GM21786 (cell line): Measurements from ENCODE around the gene LPP.

Source experiments
- ATAC-seq: cut with Tn5 transposase; IDR thresholded peaks from one replicate; pipeline ENCODE4 v1.9.1; 2021; ENCODE audit not compliant: unreplicated experiment

Gene LPP

GRCh38 chr3:188841906-188842305 lies 687.9 kb downstream of the LPP start:
- no peak for ATAC-seq

GRCh38 chr3:188842639-188843038 lies 688.7 kb downstream of the LPP start:
- no peak for ATAC-seq

DNA sequence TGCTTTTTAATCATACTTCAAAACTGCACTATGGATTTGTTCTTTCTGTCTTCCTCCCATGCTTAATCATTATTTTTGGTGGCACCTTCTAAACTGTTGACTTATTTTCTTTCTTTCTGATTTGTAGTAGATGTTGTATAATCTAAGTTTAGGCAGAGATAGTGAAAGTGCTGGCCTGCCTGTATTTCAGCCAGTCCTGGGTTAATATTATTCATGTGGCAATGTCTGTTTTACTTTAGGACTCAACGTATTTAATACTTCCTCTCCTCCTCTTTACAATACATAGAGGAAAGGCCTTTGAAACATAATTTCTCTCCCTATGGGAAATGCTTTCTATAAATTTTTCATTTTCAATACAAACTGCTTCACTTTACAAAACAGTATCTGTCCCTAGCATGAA lies 690.1 kb downstream of the LPP start:
- ATAC-seq, result no peak

DNA sequence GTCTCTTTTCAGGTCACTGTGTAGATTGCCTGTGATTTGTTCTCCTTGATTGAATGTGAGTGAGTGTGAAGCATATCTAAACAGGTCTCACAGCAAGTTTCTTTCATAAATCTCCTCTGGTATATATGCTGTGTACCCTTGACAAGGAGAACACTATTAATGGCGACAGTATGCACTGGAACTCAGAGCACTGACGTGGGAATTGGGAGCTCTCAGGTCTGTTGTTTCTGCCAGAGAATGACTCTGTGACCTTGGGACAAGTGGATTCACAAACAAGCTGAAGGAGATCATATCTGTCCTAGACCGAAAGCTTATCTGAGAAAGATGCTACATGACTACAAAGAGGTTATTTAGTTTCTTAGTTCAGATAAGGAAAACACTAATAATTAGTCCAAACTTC lies 691.6 kb downstream of the LPP start:
- no peak for ATAC-seq

DNA sequence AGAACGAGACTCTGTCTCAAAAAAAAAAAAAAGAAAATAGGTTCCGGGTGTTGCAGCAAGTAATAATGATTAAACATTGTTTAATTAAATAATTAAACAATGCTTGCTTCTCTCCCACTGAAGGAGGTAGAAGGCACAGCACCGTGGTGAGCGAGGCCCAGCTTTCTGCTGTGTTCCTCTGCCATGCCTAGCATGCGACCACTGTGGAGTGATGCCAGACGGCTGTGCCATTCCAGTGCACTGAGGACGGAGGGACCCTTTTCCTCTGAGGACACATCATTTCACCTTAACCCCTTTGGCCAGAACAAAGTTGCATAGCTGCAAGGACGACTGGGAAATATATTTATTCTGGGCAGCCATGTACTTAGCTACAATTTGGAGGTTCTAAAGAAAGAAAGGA lies 695.0 kb downstream of the LPP start:
- no peak for ATAC-seq

DNA sequence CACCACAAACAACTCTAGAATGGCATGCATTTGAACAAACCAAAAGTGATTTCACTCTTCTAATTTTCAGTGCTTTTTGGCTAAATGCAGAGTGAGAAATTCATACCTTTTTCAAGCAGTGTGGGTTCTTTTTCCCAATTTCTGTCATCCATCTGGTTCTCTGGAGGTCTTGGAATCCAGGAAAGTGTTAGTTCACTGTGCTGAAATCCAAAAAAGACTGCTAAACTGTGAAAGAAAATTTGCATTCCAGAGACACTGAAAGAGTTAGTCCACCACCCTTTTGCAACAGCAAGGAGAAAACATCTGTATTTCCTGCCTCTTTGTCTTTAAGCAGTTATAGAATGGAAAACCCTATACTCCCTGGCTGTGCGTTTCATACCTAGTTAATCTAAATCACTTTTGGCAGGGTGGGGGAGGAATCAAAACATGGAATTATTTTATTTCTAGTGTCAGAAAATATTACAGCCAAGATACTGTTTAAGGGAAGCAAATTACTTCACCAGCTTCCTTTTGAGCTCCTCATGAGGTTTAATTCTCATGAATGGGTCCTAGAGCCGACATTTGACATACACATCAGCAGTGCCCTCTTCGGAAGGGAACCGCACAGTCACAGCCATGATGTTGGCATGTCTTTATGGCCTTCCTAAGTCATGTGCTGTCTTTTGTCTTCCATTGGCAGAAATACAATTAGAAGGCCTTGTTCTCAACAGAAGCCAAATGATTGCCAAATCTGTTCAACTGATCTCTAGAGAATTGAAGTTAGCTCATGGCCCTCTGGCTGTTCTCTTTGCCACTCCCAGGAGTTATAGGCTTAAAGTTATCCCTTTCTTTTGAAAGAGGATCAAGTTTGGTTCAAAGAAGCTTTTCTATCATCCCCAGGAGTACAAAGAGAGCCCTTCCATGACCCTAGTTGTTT lies 700.2 kb downstream of the LPP start:
- ATAC-seq, result no peak

DNA sequence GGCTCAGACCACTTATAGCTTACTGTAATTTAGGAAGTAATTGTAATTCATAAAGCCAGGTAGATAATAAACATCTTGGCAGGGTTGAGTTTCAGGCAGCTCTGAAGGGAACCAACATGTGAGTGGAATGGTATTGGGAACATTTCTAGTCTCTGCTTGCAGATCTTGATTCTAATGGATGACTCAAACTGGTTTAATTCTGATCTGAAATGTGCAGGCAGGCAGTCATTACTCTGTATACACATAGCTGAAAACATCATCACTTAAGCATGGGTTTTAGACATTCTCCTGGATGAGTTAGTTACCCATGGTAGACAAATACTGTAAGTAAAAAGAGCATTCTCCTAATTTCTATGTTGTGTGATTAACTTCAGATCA lies 700.8 kb downstream of the LPP start:
- no peak for ATAC-seq

GRCh38 chr3:188855675-188856074 lies 701.7 kb downstream of the LPP start:
- no peak for ATAC-seq

- ATAC-seq, result no peak
Observed at GRCh38 chr3:188860147-188860546, 706.2 kb downstream of the LPP start.

- no peak for ATAC-seq
Observed at GRCh38 chr3:188861842-188862744, 708.1 kb downstream of the LPP start.

DNA sequence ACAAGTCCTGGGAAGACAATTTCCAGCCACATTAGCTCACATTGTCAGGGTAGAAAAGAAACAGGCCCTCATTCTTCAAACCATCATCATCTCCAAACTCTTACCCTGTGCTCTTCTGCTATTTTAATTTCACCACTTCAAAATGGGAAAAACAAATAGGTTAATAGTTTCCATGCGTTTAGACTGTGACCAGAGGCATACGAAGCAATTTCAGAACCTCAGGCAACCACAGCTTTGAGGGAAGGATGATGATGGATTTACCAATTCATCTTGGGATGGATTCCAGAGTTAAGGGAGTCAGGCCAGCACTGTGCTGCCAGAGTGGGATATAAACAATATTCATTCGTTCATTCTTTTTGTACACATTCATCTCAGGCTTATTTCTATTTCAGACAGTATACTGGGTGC lies 710.0 kb downstream of the LPP start:
- no peak for ATAC-seq

GRCh38 chr3:188867691-188868265 lies 713.8 kb downstream of the LPP start:
- no peak for ATAC-seq

- ATAC-seq, result no peak
Observed at GRCh38 chr3:188868803-188869202, 714.8 kb downstream of the LPP start.

GRCh38 chr3:188869628-188870027 lies 715.7 kb downstream of the LPP start:
- no peak for ATAC-seq

DNA sequence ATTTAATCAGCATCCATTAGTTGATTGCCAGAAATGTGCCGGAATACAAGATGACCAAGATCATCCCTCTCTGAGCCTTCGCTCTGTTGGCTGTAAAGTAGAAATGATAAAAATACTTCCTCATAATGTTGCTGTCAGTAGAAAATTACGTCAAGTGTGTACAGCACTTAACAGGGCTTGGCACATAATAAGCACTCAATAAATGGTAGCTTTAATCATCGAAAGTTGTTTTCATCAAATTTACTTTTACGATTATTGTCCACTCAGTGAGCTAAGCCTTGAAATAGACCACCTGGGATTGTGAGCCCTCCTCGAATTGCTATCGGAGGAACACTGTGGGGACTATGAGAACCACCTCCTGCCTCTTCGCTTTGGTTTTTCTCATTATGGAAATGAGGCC lies 716.5 kb downstream of the LPP start:
- no peak for ATAC-seq

GRCh38 chr3:188874576-188874975 lies 720.6 kb downstream of the LPP start:
- no peak for ATAC-seq

GRCh38 chr3:188875413-188875812 lies 721.5 kb downstream of the LPP start:
- ATAC-seq, result no peak

GRCh38 chr3:188876370-188876769 lies 722.4 kb downstream of the LPP start:
- no peak for ATAC-seq

GRCh38 chr3:188877381-188877780 lies 723.4 kb downstream of the LPP start:
- no peak for ATAC-seq

GRCh38 chr3:188878076-188878475 lies 724.1 kb downstream of the LPP start:
- ATAC-seq, result no peak

DNA sequence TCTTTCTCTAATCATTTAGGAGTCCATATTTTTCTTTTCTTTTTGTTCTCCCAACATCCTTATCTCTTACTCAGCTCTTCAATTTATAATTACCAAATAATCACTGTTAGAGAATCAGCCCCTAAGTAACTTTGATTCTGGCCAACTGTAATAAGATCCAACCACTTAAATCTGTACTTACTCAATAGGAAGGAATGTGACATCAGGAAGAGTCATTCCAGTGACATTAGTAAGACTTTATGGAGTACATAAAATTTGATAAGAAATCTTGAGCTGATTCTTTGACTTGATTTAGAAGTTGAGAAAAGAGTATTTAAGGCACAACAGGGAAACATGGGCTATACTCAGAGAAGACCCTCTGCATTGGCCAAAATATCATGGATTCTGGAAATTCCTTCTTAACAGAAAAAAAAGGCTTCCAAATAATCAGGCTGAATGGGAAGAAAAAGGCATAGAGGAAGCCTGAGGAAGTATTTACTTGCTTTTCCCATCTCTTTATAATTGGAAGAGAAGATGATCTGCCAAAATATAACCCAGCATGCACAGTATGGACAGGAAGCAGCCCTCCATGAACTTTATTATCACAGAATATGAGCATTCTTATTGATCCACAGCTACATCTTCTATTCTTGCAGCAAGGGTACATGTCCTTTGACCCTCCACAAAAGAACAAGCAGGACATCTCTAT lies 728.1 kb downstream of the LPP start:
- no peak for ATAC-seq
